ENCODE data around the gene UST.

UST gene

GRCh38 chr6:148866657-148867268 lies 119.9 kb downstream of the UST start:
- Histone ChIP-seq H3K27me3 (ENCODE audit: control insufficient read depth in 1 of 2, insufficient read depth in 1 of 2, low read length in 2 of 2) (no peaks in the 10 kb centered on the region), H3K4me3 (ENCODE audit: insufficient read depth in 1 of 2, low read depth in 1 of 2, low read length in 2 of 2) (no peak overlapping the region), H3K9ac (ENCODE audit: low read length) (no peak overlapping the region), H2AFZ (ENCODE audit: low read depth, low read length) (no peak overlapping the region), H2BK15ac (ENCODE audit: low read depth, poor library complexity, severe bottlenecking) (no peak overlapping the region), H3K79me1 (replicated peaks; ENCODE audit: low read length, poor library complexity, severe bottlenecking) (peaks cover 1% of the 10 kb centered on the region), H3K14ac (ENCODE audit: low read length in 2 of 2) (no peak overlapping the region), H4K8ac (ENCODE audit: low read length) (no peak overlapping the region), H3K9me3 (ENCODE audit: control insufficient read depth, low read length) (no peaks in the 10 kb centered on the region), H3K4ac (ENCODE audit: low read depth in 1 of 2, low read length in 2 of 2) (no peak overlapping the region), H3K23ac (ENCODE audit: low read length in 2 of 2) (no peak overlapping the region), H3K4me1 (ENCODE audit: control insufficient read depth, insufficient read depth, low read depth, low read length) (peaks cover 3% of the 10 kb centered on the region), H4K91ac (ENCODE audit: low read length) (no peak overlapping the region), H3K18ac (ENCODE audit: low read depth in 1 of 2, low read length in 2 of 2) (peak overlapping the region in 1 of 2 experiments; percentile 50), H2AK5ac (ENCODE audit: low read length, severe bottlenecking) (no peak overlapping the region), H3K4me2 (ENCODE audit: low read length, poor library complexity, severe bottlenecking) (no peak overlapping the region), H2BK120ac (ENCODE audit: low read depth, low read length) (no peak overlapping the region), H3K36me3 (ENCODE audit: control insufficient read depth in 1 of 2, insufficient read depth in 2 of 2, low read depth in 1 of 2, low read length in 2 of 2) (no peaks in the 10 kb centered on the region), H3K27ac (ENCODE audit: low read length, poor library complexity, severe bottlenecking) (no peak overlapping the region), H2BK12ac (ENCODE audit: low read length in 2 of 2) (no peak overlapping the region), H2BK5ac (ENCODE audit: low read depth, low read length, poor library complexity, severe bottlenecking) (no peak overlapping the region)
- no peak for DNase-seq
- 92% methylated on average over 5 of the region's 5 CpGs for WGBS

- Histone ChIP-seq H3K27ac (ENCODE audit: low read length, poor library complexity, severe bottlenecking) (no peak overlapping the region), H3K4me1 (ENCODE audit: control insufficient read depth, insufficient read depth, low read depth, low read length) (peaks cover 3% of the 10 kb centered on the region), H4K91ac (ENCODE audit: low read length) (no peak overlapping the region), H2AK5ac (ENCODE audit: low read length, severe bottlenecking) (no peak overlapping the region), H3K4ac (ENCODE audit: low read depth in 1 of 2, low read length in 2 of 2) (no peak overlapping the region), H3K4me3 (ENCODE audit: insufficient read depth in 1 of 2, low read depth in 1 of 2, low read length in 2 of 2) (no peak overlapping the region), H3K4me2 (ENCODE audit: low read length, poor library complexity, severe bottlenecking) (no peak overlapping the region), H3K23ac (ENCODE audit: low read length in 2 of 2) (no peak overlapping the region), H2BK12ac (ENCODE audit: low read length in 2 of 2) (peak overlapping the region in 1 of 2 experiments; percentile 65), H3K18ac (ENCODE audit: low read depth in 1 of 2, low read length in 2 of 2) (no peak overlapping the region), H2BK120ac (ENCODE audit: low read depth, low read length) (no peak overlapping the region), H2BK5ac (ENCODE audit: low read depth, low read length, poor library complexity, severe bottlenecking) (no peak overlapping the region), H3K14ac (ENCODE audit: low read length in 2 of 2) (no peak overlapping the region), H3K9me3 (ENCODE audit: control insufficient read depth, low read length) (no peaks in the 10 kb centered on the region), H3K79me1 (replicated peaks; ENCODE audit: low read length, poor library complexity, severe bottlenecking) (peaks cover 1% of the 10 kb centered on the region), H3K27me3 (ENCODE audit: control insufficient read depth in 1 of 2, insufficient read depth in 1 of 2, low read length in 2 of 2) (no peaks in the 10 kb centered on the region), H2AFZ (ENCODE audit: low read depth, low read length) (no peak overlapping the region), H3K9ac (ENCODE audit: low read length) (peak overlapping the region; percentile 24), H3K36me3 (ENCODE audit: control insufficient read depth in 1 of 2, insufficient read depth in 2 of 2, low read depth in 1 of 2, low read length in 2 of 2) (no peaks in the 10 kb centered on the region), H4K8ac (ENCODE audit: low read length) (no peak overlapping the region), H2BK15ac (ENCODE audit: low read depth, poor library complexity, severe bottlenecking) (no peak overlapping the region)
- DNase-seq = peak; percentile 43
Observed at GRCh38 chr6:148867862-148868261, 121.0 kb downstream of the UST start.

DNA sequence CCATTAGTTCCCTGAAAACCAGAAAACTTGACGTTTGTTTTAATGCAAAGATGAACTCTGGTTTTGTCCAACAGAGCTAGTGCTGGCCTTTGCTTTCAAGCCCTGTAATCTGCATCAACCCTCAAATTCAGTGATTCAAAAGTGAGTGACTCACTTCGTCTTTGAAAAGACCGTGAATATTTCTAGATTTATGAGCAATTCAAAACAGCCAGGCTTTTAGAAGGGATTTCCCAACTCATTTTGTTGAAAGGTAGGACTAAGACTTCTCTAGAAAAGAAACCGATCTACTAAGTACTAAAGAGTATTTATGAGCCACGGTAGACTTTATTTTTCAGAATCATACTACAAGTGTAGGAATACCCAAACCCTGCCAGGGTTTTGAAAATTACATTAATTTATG lies 121.5 kb downstream of the UST start:
- Histone ChIP-seq H2AK5ac (ENCODE audit: low read length, severe bottlenecking) (no peak overlapping the region), H3K27ac (ENCODE audit: low read length, poor library complexity, severe bottlenecking) (no peak overlapping the region), H3K27me3 (ENCODE audit: control insufficient read depth in 1 of 2, insufficient read depth in 1 of 2, low read length in 2 of 2) (no peaks in the 10 kb centered on the region), H3K4me2 (ENCODE audit: low read length, poor library complexity, severe bottlenecking) (no peak overlapping the region), H3K4me1 (ENCODE audit: control insufficient read depth, insufficient read depth, low read depth, low read length) (peaks cover 3% of the 10 kb centered on the region), H2BK5ac (ENCODE audit: low read depth, low read length, poor library complexity, severe bottlenecking) (no peak overlapping the region), H3K36me3 (ENCODE audit: control insufficient read depth in 1 of 2, insufficient read depth in 2 of 2, low read depth in 1 of 2, low read length in 2 of 2) (peaks cover 0 to 2% of the 10 kb centered on the region in 2 experiments), H4K91ac (ENCODE audit: low read length) (no peak overlapping the region), H2BK12ac (ENCODE audit: low read length in 2 of 2) (no peak overlapping the region), H3K79me1 (replicated peaks; ENCODE audit: low read length, poor library complexity, severe bottlenecking) (peaks cover 4% of the 10 kb centered on the region), H3K4ac (ENCODE audit: low read depth in 1 of 2, low read length in 2 of 2) (no peak overlapping the region), H3K4me3 (ENCODE audit: insufficient read depth in 1 of 2, low read depth in 1 of 2, low read length in 2 of 2) (no peak overlapping the region), H3K23ac (ENCODE audit: low read length in 2 of 2) (no peak overlapping the region), H3K9me3 (ENCODE audit: control insufficient read depth, low read length) (no peaks in the 10 kb centered on the region), H3K14ac (ENCODE audit: low read length in 2 of 2) (no peak overlapping the region), H3K9ac (ENCODE audit: low read length) (no peak overlapping the region), H2BK120ac (ENCODE audit: low read depth, low read length) (no peak overlapping the region), H2BK15ac (ENCODE audit: low read depth, poor library complexity, severe bottlenecking) (no peak overlapping the region), H3K18ac (ENCODE audit: low read depth in 1 of 2, low read length in 2 of 2) (no peak overlapping the region), H2AFZ (ENCODE audit: low read depth, low read length) (no peak overlapping the region), H4K8ac (ENCODE audit: low read length) (no peak overlapping the region)
- 60% methylated on average over 2 of the region's 5 CpGs for WGBS
- DNase-seq = peak; percentile 63

GRCh38 chr6:148868901-148869300 lies 122.1 kb downstream of the UST start:
- peaks cover 6% of the 10 kb centered on the region for H3K79me1 ChIP-seq (replicated peaks; ENCODE audit: low read length, poor library complexity, severe bottlenecking)
- no peaks in the 10 kb centered on the region for H3K9me3 ChIP-seq (ENCODE audit: control insufficient read depth, low read length)
- no peak overlapping the region for H2AFZ ChIP-seq (ENCODE audit: low read depth, low read length)
- 100% methylated on average over 2 of the region's 2 CpGs for WGBS
- H3K4me3 ChIP-seq (ENCODE audit: insufficient read depth in 1 of 2, low read depth in 1 of 2, low read length in 2 of 2) = no peak overlapping the region
- H3K4me2 ChIP-seq (ENCODE audit: low read length, poor library complexity, severe bottlenecking) = no peak overlapping the region
- H3K27me3 ChIP-seq (ENCODE audit: control insufficient read depth in 1 of 2, insufficient read depth in 1 of 2, low read length in 2 of 2) = no peaks in the 10 kb centered on the region
- H3K4me1 ChIP-seq (ENCODE audit: control insufficient read depth, insufficient read depth, low read depth, low read length) = peaks cover 3% of the 10 kb centered on the region
- no peak for DNase-seq
- peaks cover 0 to 2% of the 10 kb centered on the region in 2 experiments for H3K36me3 ChIP-seq (ENCODE audit: control insufficient read depth in 1 of 2, insufficient read depth in 2 of 2, low read depth in 1 of 2, low read length in 2 of 2)
- H3K18ac ChIP-seq (ENCODE audit: low read depth in 1 of 2, low read length in 2 of 2) = no peak overlapping the region
- H3K4ac ChIP-seq (ENCODE audit: low read depth in 1 of 2, low read length in 2 of 2) = peak overlapping the region in 1 of 2 experiments; percentile 26
- no peak overlapping the region for H3K27ac ChIP-seq (ENCODE audit: low read length, poor library complexity, severe bottlenecking)
- H2BK15ac ChIP-seq (ENCODE audit: low read depth, poor library complexity, severe bottlenecking) = no peak overlapping the region
- no peak overlapping the region for H3K23ac ChIP-seq (ENCODE audit: low read length in 2 of 2)
- H4K8ac ChIP-seq (ENCODE audit: low read length) = no peak overlapping the region
- H2BK5ac ChIP-seq (ENCODE audit: low read depth, low read length, poor library complexity, severe bottlenecking) = no peak overlapping the region
- H3K14ac ChIP-seq (ENCODE audit: low read length in 2 of 2) = no peak overlapping the region
- no peak overlapping the region for H3K9ac ChIP-seq (ENCODE audit: low read length)
- H2AK5ac ChIP-seq (ENCODE audit: low read length, severe bottlenecking) = no peak overlapping the region
- H2BK120ac ChIP-seq (ENCODE audit: low read depth, low read length) = no peak overlapping the region
- no peak overlapping the region for H4K91ac ChIP-seq (ENCODE audit: low read length)
- peak overlapping the region in 1 of 2 experiments; percentile 88 for H2BK12ac ChIP-seq (ENCODE audit: low read length in 2 of 2)

Measured in mesenchymal stem cell (in vitro differentiated cells and primary cell).